HepG2 (cell line): ENCODE data around the gene SEMA3F. TPM values are rescaled to one million over a fixed set of nuclear protein-coding genes. Genes with fewer than 3 reads are reported as not detected.
A peak's percentile ranks its signal among the peaks of the same experiment; 100 is the strongest.

Experiments used
- PRPF4 ChIP-seq: fragments of 200-400 bp; formaldehyde crosslinking; IDR thresholded peaks from 2 replicates; pipeline ENCODE4 v1.6.1; 2016; ENCODE audit warnings: low read length, low read depth; ENCODE audit not compliant: poor library complexity, severe bottlenecking
- RBM39 ChIP-seq: fragments of 200-400 bp; formaldehyde crosslinking; IDR thresholded peaks from one replicate; pipeline ENCODE4 v1.6.1; 2018; ENCODE audit warnings: antibody characterized with exemption, mild to moderate bottlenecking, low read depth, low read length; ENCODE audit not compliant: poor library complexity, severe bottlenecking
- ZFAT ChIP-seq: sonication (generic); formaldehyde crosslinking; conservative IDR thresholded peaks from 2 replicates; pipeline ENCODE4 v1.8.1; 2023; ENCODE audit warnings: missing genetic modification reagents, inconsistent platforms
- ZNF101 ChIP-seq: sonication (generic); formaldehyde crosslinking; IDR thresholded peaks from 2 replicates; pipeline ENCODE4 v1.4.0; 2020; ENCODE audit warnings: mild to moderate bottlenecking, low read depth, missing genetic modification reagents, borderline replicate concordance
- ZNF350 ChIP-seq: sonication (generic); formaldehyde crosslinking; IDR thresholded peaks from 2 replicates; pipeline ENCODE4 v1.4.0; 2020; ENCODE audit warnings: mild to moderate bottlenecking, low read depth, missing genetic modification reagents, borderline replicate concordance
- ZNF556 ChIP-seq: sonication (generic); formaldehyde crosslinking; IDR thresholded peaks from 2 replicates; pipeline ENCODE4 v1.4.0; 2020; ENCODE audit warnings: mild to moderate bottlenecking, missing genetic modification reagents, borderline replicate concordance
- ZNF687 ChIP-seq: sonication (generic); formaldehyde crosslinking; IDR thresholded peaks from 2 replicates; pipeline ENCODE4 v1.5.1; 2020; ENCODE audit warnings: mild to moderate bottlenecking, missing genetic modification reagents, moderate library complexity
- ZNF704 ChIP-seq: sonication (generic); formaldehyde crosslinking; IDR thresholded peaks from 2 replicates; pipeline ENCODE4 v1.8.1; 2023; ENCODE audit warnings: mild to moderate bottlenecking, inconsistent platforms, moderate library complexity, missing genetic modification reagents, borderline replicate concordance
- ZSCAN9 ChIP-seq: IDR thresholded peaks from 2 replicates; pipeline ENCODE4 v1.6.1; 2016; ENCODE audit warnings: borderline replicate concordance
- polyA plus RNA-seq, 8 experiments: library from polyadenylated mRNA; depleted of rRNA in 3 of 8; stranded (reverse) in 7 of 8; unstranded in 1 of 8; fragments of >200 nt; fragmentation: Illumina TruSeq in 4 of 8; extraction: Trizol in 4 of 8; gene quantifications; 2 replicates each; pipeline versions ENCODE4 v1.2.1 to v1.2.3, GENCODE V29; 2011 to 2016; ENCODE audit warnings: low read depth in 4 of 8, missing spikeins in 1 of 8, mixed read lengths in 1 of 8; ENCODE audit not compliant: insufficient read depth in 1 of 8
- total RNA-seq, 5 experiments: library from RNA; depleted of rRNA; stranded (reverse); fragments of >200 nt; fragmentation: Illumina TruSeq; extraction: Trizol; gene quantifications; 2 replicates each; pipeline ENCODE4 v1.2.3, GENCODE V29; 2016; ENCODE audit warnings: low read depth in 1 of 5

SEMA3F gene
- total and polyA plus RNA-seq, 2 of the 13 experiments (the other 11 are each of a cell fraction or from before 2014, with no cell fraction given): 7.6 to 17.2 TPM

- TF ChIP-seq ZNF687 (CRISPR knock-in tag) (peak; percentile 10; the same call in 1 of the 2 replicates), RBM39 (no peak), ZNF350 (CRISPR knock-in tag) (no peak), PRPF4 (no peak), ZNF704 (no peak), ZNF101 (CRISPR knock-in tag) (no peak), ZNF556 (CRISPR knock-in tag) (no peak), ZFAT (CRISPR knock-in tag) (no peak), ZSCAN9 (CRISPR knock-in tag) (no peak)
These were observed 78.1 kb downstream of the SEMA3F start (continued) for GRCh38 chr3:50233176-50233575.
